Frontal cortex (tissue), 4 donors: ENCODE results near the gene ZFP91. TPM values are rescaled to one million over a fixed set of nuclear protein-coding genes. Genes with fewer than 3 reads are reported as not detected.

Experiments
- DNase-seq, 2 donors: peaks; one replicate each; pipeline ENCODE4 v3.0.0; 2012; ENCODE audit warnings: low spot score in 2 of 2
- FAIRE-seq: peaks from 2 replicates; lab custom pipeline; 2012; peaks lifted over from hg19 to GRCh38; lab: Jason Lieb, UNC
- total RNA-seq: library from RNA; depleted of rRNA; stranded (reverse); fragments of >200 nt; gene quantifications from one replicate; pipeline ENCODE4 v1.2.3, GENCODE V29; 2014
- donor health status: control.
- donor health status: control.
- donor health status: control.

The ZFP91 gene
- total RNA-seq, 1 donor from 2014 or later: 47.3 TPM

GRCh38 chr11:58626934-58627483, 48.1 kb downstream of the ZFP91 start:
- DNase-seq (no peak), FAIRE-seq (no peak)

- FAIRE-seq (no peak), DNase-seq (no peak)
These were observed 49.6 kb downstream of the ZFP91 start for GRCh38 chr11:58628446-58628845.

GRCh38 chr11:58629857-58630256, 51.0 kb downstream of the ZFP91 start:
- FAIRE-seq: no peak
- DNase-seq: peak in 1 of 2 donors; percentile 19

GRCh38 chr11:58631378-58631777, 52.5 kb downstream of the ZFP91 start:
- no peak for DNase-seq
- FAIRE-seq: no peak

- FAIRE-seq (no peak), DNase-seq (no peak)
These were observed 53.6 kb downstream of the ZFP91 start for GRCh38 chr11:58632510-58632909.

GRCh38 chr11:58636587-58636986, 57.7 kb downstream of the ZFP91 start:
- DNase-seq (no peak), FAIRE-seq (no peak)

- no peak for FAIRE-seq
- no peak for DNase-seq
These were observed 58.5 kb downstream of the ZFP91 start for GRCh38 chr11:58637371-58637770.

GRCh38 chr11:58639103-58639502, 60.2 kb downstream of the ZFP91 start:
- no peak for DNase-seq
- FAIRE-seq: no peak

GRCh38 chr11:58639669-58640068, 60.8 kb downstream of the ZFP91 start:
- no peak for FAIRE-seq
- no peak for DNase-seq

- FAIRE-seq (no peak), DNase-seq (no peak)
These were observed 61.6 kb downstream of the ZFP91 start for GRCh38 chr11:58640386-58641023.

GRCh38 chr11:58641341-58641740, 62.5 kb downstream of the ZFP91 start:
- DNase-seq (no peak), FAIRE-seq (no peak)

- DNase-seq (no peak), FAIRE-seq (no peak)
These were observed 63.1 kb downstream of the ZFP91 start for GRCh38 chr11:58641803-58642581.

GRCh38 chr11:58645854-58646253, 67.0 kb downstream of the ZFP91 start:
- no peak for FAIRE-seq

GRCh38 chr11:58647141-58647699, 68.4 kb downstream of the ZFP91 start:
- DNase-seq: no peak
- FAIRE-seq: no peak

More at GRCh38 chr11:58645854-58646253, 67.0 kb downstream of the ZFP91 start:
- DNase-seq: no peak

GRCh38 chr11:58647866-58648265, 69.0 kb downstream of the ZFP91 start:
- FAIRE-seq (no peak), DNase-seq (no peak)

- FAIRE-seq (no peak), DNase-seq (no peak)
These were observed 70.8 kb downstream of the ZFP91 start for GRCh38 chr11:58649623-58650022.

- FAIRE-seq (no peak), DNase-seq (no peak)
These were observed 71.6 kb downstream of the ZFP91 start for GRCh38 chr11:58650496-58650895.

- FAIRE-seq: no peak
- no peak for DNase-seq
These were observed 73.9 kb downstream of the ZFP91 start for GRCh38 chr11:58652726-58653280.

GRCh38 chr11:58654079-58654907, 75.4 kb downstream of the ZFP91 start:
- peak; percentile 16 to 62 for DNase-seq
- FAIRE-seq: no peak

- FAIRE-seq: no peak
- no peak for DNase-seq
These were observed 76.0 kb downstream of the ZFP91 start for GRCh38 chr11:58654908-58655296.
